ENCODE data around the gene PPP1R3D.
A peak's percentile ranks its signal among the peaks of the same experiment; 100 is the strongest.
"Not testable (repeated sequence)": the region's sequence is repeated elsewhere in the genome, so short reads cannot be mapped to it uniquely, and the experiment has no call there.

PPP1R3D gene, protein sequence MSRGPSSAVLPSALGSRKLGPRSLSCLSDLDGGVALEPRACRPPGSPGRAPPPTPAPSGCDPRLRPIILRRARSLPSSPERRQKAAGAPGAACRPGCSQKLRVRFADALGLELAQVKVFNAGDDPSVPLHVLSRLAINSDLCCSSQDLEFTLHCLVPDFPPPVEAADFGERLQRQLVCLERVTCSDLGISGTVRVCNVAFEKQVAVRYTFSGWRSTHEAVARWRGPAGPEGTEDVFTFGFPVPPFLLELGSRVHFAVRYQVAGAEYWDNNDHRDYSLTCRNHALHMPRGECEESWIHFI

GRCh38 chr20:59940129-59940955 lies at the start of gene PPP1R3D, which contains the start of gene FAM217B:
Gene PPP1R3D (minus strand): TSS chr20:59940305. CDS start chr20:59939931, 374 bp downstream.
Gene FAM217B (plus strand): TSS chr20:59940389. CDS start chr20:59943944, 3,555 bp downstream.
- peak; percentile 96 for DNase-seq

GRCh38 chr20:59988141-59988540 lies 48.0 kb upstream of the PPP1R3D start:
- DNase-seq: no peak

DNA sequence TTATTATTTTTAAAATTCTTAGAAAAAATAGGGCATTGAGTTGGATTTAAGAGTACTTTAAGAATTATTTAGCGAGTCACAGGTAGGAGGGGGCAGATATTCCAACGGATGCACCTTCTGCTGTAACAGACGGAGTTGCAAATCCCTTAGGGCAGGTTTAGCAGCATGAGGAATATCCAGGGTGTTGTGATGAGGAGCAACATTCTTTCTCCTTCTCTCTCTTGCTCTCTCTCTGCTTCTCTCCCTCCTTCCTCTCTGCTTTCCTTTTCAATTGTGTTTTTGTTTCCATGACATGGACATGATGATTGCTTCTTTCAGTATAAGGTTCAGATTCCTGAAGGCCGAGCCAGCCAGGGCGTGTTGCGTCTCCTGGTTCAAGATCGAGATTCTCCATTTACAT lies 47.0 kb upstream of the PPP1R3D start:
- no peak for DNase-seq

DNA sequence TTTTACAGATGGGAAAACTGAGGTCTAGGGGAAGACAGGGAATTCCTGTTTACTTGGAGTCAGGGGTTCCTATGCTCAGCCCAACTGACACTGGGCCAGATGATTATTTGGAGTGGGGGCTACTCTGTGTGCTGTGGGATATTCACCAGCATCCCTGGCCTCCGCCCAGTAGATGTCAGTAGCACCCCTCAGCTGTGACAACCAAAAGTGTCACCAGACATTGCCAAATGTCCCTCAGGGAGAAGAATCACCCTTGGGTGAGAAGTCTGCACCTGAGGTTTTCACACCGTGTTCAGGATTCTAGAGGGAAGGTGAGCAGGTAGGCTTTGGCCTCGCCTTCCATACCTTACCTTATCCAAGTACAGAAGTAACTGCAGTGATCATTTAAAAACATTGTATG lies 45.8 kb upstream of the PPP1R3D start:
- DNase-seq: peak; percentile 30

DNA sequence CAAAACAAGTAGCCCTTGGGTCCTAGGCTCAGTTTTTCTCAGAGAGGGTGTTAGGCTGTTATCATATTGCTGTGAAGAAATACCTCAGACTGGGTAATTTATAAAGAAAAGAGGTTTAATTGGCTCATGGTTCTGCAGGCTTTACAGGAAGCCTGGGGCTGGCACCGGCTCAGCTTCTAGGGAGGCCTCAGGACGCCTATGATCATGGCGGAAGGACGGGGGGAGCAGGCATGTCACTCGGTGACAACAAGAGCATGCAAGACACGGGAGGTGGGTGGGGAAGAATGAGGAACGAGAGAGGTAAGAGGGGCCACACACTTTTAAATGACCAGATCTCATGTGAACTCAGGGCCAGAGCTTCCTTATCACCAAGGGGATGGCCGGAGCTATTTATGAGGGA lies 45.1 kb upstream of the PPP1R3D start:
- DNase-seq: no peak

GRCh38 chr20:59984541-59984940 lies 44.4 kb upstream of the PPP1R3D start:
- DNase-seq: no peak

DNA sequence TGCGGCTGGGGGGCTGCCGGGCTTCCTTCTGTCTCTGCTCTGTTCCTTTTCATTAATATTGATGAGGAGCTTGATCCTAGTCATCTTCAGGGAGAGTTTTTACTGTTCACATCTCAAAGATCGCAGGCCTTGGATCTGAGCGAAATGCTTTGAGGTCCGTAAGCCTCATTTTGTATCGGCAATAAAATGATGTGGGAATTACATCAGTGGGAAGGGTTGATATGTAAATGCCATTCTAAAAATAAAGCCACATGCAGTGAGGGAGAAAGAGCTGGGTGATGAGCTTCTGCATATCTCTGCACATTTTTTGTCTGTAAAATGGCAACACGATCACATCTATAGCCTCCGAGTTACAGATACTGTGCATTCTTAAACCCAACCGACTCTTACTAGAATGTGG lies 43.0 kb upstream of the PPP1R3D start:
- no peak for DNase-seq

GRCh38 chr20:59977086-59977485 lies 37.0 kb upstream of the PPP1R3D start:
- no peak for DNase-seq

DNA sequence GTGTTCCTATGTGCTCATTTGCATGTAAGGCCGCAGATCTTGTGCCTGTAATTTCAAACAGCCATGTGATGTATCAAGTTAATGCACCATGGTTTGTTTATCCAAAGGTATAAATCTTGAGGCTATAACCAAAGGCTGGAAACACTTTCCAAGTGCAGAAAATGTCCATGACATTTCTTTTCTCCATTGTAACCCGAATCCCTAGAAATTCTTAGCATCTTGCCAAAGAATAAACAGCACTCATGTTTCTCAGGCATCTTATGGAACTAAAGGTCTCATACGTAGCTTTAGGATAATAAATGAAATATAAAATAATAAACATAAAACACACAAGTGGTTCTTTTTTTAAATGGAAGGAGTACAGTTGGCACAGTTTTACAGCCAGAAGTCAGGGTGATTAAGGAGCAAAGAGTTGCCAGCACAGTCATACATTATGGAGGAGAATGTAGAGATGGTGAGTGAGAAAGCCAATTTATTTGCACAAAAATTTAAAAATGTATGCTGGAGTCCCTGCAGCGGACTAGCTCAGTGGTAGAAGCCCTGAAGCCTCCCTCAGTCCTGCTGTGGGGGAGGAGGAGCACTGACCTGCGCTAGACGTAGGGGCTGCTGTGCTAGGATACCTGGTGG lies 36.2 kb upstream of the PPP1R3D start:
- no peak for DNase-seq

DNA sequence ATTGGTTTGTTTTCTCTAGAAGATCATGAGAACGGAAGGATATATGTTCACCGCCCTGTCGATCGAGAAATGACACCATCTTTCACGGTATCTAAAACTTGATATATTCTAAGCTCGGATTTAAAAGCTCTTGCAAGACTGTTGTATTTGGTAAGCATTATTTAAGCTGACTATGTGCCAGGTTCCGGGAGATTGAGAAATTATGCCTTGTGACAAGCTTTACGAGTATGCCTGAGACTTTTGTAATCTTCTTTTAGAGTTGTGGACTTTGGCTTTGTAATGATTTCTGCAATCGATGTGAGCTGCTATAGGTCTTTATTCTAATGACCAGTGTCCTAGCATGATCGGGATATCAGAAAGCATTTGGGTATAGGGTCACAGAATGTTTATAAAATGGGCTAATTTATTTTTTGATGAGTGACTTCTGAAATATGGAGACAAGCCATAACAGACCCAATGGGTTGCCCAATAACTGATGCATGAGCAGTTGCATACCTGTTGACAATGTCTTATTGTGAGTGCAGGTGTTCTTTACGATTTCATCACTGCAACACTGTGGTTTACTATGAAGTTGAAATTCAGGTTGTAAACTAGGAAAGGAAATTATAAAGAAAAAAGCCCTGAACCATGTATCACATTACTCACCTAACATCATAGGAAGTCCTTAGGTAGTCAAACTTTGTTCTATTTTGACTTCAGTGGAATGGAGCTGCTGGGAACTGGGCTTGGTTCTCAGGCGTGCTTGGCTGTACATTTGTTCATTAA lies 32.1 kb upstream of the PPP1R3D start:
- no peak for DNase-seq

DNA sequence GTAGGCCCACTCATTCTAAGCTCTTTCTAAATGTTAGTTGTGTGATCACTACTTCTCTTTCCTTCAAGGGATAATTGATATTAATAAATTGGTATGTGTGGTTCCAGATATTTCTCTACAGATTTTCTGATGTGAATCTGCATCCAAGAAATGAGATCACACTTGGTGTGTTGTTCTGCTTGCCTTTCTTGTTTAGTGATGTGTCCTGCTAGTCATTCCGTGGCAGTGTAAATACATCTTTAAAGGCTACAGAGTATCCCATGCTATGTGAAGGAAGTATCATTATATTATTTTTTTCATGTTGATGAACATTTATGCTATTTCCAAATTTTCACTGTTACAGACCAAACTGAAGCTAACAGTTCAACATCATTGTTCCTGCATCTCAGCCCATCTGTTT lies 31.3 kb upstream of the PPP1R3D start:
- DNase-seq: no peak

- no peak for DNase-seq
Measured at GRCh38 chr20:59966428-59966827, 26.3 kb upstream of the PPP1R3D start.

DNA sequence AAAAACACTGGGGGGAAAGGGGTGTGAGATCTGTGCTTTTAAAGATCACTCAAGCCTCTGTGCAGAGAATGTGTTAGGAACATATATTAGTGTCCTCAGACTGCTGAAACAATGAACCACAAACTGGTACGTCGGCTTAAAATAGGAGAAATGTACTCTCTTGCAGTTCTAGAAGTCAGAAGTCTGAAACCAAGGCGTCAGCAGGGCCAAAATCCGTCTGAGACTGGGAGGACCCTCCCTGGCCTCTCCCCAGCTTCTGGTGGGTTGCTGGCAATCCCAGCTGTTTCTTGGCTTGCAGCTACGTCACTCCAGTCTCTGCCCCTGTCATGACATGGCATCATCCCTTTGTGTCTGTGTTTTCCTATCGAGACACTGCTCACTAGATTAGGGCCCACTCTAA lies 22.1 kb upstream of the PPP1R3D start:
- no peak for DNase-seq

- DNase-seq: no peak
Measured at GRCh38 chr20:59961423-59961822, 21.3 kb upstream of the PPP1R3D start.

DNA sequence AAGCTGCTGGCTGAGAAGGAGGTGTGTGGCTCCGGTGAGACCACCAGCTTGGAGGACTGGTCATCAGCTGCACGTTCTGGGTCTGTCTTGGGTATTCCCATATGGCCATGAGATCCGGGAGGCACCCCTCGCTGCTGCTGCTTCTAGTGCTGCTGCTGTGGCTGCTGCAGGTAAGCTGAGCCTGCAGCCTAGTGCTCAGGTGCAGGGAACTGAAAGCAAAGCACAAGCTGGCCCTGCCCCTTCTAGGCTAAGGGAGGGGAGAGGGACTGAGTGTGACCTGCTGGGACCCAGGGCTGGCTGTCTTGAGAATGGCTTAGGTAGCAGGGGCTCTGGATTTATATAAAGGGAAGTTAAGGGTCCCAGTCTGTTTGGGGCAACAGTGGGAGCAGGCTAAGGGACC lies 18.5 kb upstream of the PPP1R3D start:
- DNase-seq: no peak

DNA sequence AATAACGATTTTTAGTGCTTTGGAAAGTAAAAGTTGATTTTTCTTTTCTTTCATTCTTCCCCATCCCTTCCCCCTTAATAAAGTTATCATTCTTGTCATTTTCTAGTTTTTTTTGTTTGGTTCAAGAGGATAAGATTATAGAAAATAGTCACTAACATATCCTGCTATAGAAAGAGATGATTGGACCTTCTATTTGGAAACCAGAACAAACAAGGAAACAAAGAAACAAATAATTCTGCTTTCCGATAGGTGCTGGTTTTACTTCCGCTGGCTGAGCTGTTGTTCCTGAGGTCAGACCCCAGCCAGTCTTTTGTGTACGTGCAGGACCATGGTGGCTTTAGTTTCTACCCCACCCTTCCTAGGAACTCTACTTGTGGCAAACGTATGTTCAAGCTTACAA lies 18.0 kb upstream of the PPP1R3D start, which contains the start of gene CDH26:
Gene CDH26, plus strand, starts transcription at position 301 of the 400 bp plus-strand sequence. CDS start 304 bp downstream, outside the sequence.
- DNase-seq: no peak

DNA sequence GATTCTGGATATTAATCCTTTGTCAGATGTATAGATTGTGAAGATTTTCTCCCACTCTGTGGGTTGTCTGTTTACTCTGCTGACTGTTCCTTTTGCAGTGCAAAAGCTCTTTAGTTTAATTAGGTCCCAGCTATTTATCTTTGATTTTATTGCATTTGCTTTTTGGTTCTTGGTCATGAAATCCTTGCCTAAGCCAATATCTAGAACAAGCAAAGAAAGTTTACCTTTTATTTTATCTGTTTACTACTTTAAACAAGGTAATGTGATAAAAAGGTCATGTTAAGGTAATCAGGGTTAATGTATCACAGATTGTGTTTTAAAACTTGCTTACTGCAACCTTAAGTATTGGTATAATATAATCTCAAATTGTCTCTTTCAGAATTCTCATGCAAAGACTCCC lies 17.5 kb upstream of the PPP1R3D start:
- DNase-seq: not testable (repeated sequence)

DNA sequence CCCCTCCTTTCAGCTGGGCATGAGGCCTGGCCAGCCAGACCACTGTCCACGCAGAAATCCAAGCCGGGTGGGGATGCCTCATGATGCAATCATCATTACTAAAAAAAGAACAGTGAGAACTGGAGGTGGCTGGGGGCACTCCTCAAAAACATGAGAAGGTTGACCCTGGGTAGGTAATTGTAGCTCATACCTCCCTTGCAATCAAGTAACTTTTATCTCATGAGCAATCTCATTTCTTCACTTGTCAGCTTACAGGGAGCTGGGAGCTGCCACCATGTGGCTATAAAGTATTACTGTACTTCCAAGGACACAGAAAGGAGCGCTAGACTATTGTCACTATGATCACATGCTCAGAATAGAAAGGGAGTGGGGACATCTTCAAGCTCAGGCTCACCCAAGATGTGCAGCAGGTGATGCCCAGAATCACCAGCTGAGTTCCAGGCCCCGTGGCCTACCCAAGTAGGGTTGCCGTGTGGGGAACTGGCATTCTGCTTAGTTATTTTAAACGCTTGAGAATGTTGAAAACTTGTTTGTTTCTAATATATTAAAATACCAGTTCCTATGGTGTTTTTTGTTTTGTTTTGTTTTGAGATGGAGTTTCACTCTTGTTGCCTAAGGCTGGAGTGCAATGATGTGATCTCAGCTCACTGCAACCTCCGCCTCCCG lies 15.2 kb upstream of the PPP1R3D start:
- no peak for DNase-seq

DNA sequence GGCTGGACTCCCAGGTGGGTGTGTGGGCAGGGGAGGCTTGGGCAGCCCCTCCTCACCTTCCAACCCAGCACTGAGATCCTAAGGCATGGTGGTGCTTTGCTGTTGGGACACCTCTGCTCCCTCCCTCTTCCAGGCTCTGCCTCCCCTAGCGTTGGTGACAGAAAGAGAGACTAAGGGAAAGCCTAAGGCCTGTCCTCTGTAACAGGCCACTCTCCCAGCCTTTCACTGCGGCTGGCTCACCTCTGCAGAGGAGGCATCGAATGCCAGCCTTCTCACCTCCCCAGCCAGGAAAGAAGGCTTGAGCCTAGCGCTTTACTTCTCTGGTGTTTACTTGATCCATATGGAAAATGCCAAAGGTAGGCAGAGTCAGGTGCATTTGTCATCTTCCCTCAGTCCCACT lies 14.6 kb upstream of the PPP1R3D start:
- no peak for DNase-seq

DNA sequence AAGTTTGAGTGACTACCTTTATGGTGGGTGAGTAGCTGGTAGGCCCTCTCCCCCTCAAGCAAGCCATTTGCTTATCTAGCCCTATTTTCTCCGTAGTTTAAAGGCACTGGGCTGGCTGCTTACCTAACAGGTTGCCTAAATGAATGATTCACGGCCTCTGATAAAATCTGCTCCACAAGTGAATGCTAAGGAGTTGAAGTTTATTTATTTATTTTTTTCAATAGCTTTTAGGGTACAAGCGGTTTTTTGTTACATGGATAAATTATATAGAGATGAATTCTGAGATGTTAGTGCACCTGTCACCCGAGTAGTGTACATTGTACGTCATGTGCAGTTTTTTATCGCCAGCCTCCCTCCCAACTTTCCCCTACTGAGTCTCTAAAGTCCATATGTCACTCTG lies 9.8 kb upstream of the PPP1R3D start:
- no peak for DNase-seq

DNA sequence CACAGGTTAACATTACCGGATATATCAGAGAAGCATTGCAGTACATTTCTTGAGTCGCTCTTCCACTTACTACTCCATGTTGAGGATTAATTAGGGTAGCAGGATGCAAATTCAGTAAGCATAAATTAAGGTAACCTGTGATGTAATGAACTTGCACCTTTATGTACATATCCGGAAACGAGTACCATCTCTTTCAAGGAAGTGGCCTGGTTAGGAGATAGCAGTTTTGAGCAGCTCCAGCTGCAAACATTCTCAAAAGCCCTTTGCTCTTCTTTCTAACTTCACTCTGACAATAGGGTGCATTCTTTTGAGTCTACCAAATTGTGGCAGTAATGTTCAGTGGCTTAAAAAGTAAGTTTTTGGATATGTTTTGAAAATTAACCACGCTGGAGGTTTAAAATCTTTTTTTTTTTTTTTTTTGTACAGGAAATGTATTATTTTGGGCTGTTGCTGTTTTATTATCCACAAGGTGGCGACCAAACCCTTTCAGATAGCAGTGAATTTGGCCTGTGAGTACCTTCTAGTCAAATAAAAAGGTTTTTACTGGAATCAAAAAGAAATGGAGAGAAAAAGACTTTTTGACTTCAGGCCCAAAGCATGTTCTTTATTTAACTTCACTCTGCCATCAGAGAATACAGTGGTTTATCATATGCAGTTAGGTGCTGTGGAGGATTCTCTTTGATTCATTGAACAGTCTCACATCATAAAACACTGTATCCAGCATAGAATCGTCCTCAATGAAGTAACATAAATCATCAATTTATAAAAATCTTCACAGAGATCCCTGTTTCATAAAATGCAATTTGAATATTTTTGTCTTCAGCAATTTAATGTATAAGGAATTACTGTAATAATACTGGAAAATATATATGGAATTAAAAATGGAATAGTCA lies 9.0 kb upstream of the PPP1R3D start:
- peak; percentile 55 for DNase-seq

Measured in activated CD4-positive, alpha-beta T cell treated with anti-CD3 and anti-CD28 coated beads, Interleukin-2, Interleukin-6, amounts not matched to agents 100 ng/mL and 50 ng/mL, durations not matched to agents 16 hours and 8 hours (primary cell).